A549 (cell line): Measurements from ENCODE around the gene GRK1. TPM values are rescaled to one million over a fixed set of nuclear protein-coding genes. Genes with fewer than 3 reads are reported as not detected.
A peak's percentile ranks its signal among the peaks of the same experiment; 100 is the strongest.

ENCODE experiments used
- ATAC-seq, 2 experiments: fragments of 200-7000 bp in 1 of 2; fragments of >200 bp in 1 of 2; cut with Nextera tagmentation in 1 of 2; cut with Tn5 transposase in 1 of 2; 3 replicates each; pipeline versions ENCODE4 v1.8.0 to v1.9.1; 2018 to 2020; ENCODE audit warnings: mild to moderate bottlenecking in 1 of 2, moderate library complexity in 1 of 2
- CTCF ChIA-PET: fragments of 300-600 bp; sonication (Branson Sonifier 250); formaldehyde crosslinking; extraction: SDS; loops from one replicate; lab custom pipeline; 2021; ENCODE audit warnings: antibody characterized with exemption, inconsistent platforms; lab: Yijun Ruan, JAX
- POLR2A ChIA-PET: fragments of 350-600 bp; formaldehyde crosslinking; extraction: SDS; loops from one replicate; lab custom pipeline; 2021; ENCODE audit warnings: antibody characterized with exemption, inconsistent platforms; lab: Yijun Ruan, JAX
- DNase-seq, 2 experiments: peaks; one replicate each; pipeline versions ENCODE4 v3.0.0 to v3.0.0-alpha.2; 2011 to 2016; ENCODE audit warnings: low read depth in 1 of 2, low spot score in 1 of 2
- FAIRE-seq: peaks from 2 replicates; lab custom pipeline; 2011; peaks lifted over from hg19 to GRCh38; lab: Jason Lieb, UNC
- H3K27ac ChIP-seq, 2 experiments: fragments of >200 bp; sonication (Bioruptor Twin); formaldehyde crosslinking; 3 replicates each; pipeline ENCODE4 v1.5.1; 2016 to 2017
- H3K4me1 ChIP-seq: fragments of >200 bp; sonication (Bioruptor Twin); formaldehyde crosslinking; 3 replicates; pipeline ENCODE4 v1.6.1; 2016
- H3K4me2 ChIP-seq: fragments of >200 bp; sonication (Bioruptor Twin); formaldehyde crosslinking; 3 replicates; pipeline ENCODE4 v1.6.1; 2016
- H3K4me3 ChIP-seq: fragments of >200 bp; sonication (Bioruptor Twin); formaldehyde crosslinking; 3 replicates; pipeline ENCODE4 v1.5.1; 2016
- H3K9me3 ChIP-seq: fragments of >200 bp; sonication (Bioruptor Twin); formaldehyde crosslinking; 3 replicates; pipeline ENCODE4 v1.6.1; 2016
- CBX8 ChIP-seq: fragments of 200-600 bp; sonication (generic); IDR thresholded peaks from 2 replicates; pipeline ENCODE4 v1.6.1; 2016
- CHD2 ChIP-seq: fragments of 150-350 bp; IDR thresholded peaks from 2 replicates; pipeline ENCODE4 v1.6.1; 2014; ENCODE audit warnings: low read length; ENCODE audit not compliant: partially characterized antibody
- CTCF ChIP-seq: fragments of >200 bp; sonication (Bioruptor Twin); formaldehyde crosslinking; IDR thresholded peaks from 3 replicates; pipeline ENCODE4 v1.5.1; 2016
- ELK1 ChIP-seq: fragments of 150-350 bp; IDR thresholded peaks from 2 replicates; pipeline ENCODE4 v1.6.1; 2014; ENCODE audit warnings: low read depth, mild to moderate bottlenecking, low read length
- HES2 ChIP-seq: fragments of >200 bp; sonication (Bioruptor Twin); formaldehyde crosslinking; IDR thresholded peaks from 2 replicates; pipeline ENCODE4 v1.6.1; 2016
- HMGXB4 ChIP-seq: fragments of 250-450 bp; sonication (Bioruptor Pico); IDR thresholded peaks from 2 replicates; pipeline ENCODE4 v1.5.0; 2021; ENCODE audit warnings: mild to moderate bottlenecking, moderate library complexity, borderline replicate concordance
- HOXA7 ChIP-seq: fragments of 250-450 bp; sonication (Bioruptor Pico); IDR thresholded peaks from 2 replicates; pipeline ENCODE4 v1.5.0; 2020; ENCODE audit warnings: mild to moderate bottlenecking, moderate library complexity
- HOXB13 ChIP-seq: fragments of 250-450 bp; sonication (Bioruptor Pico); IDR thresholded peaks from 2 replicates; pipeline ENCODE4 v1.5.0; 2020; ENCODE audit warnings: low read depth, mild to moderate bottlenecking, moderate library complexity
- HOXB5 ChIP-seq: fragments of 250-450 bp; sonication (Bioruptor Pico); IDR thresholded peaks from 2 replicates; pipeline ENCODE4 v1.5.0; 2020; ENCODE audit warnings: mild to moderate bottlenecking, moderate library complexity
- KDM5A ChIP-seq: fragments of 200-600 bp; sonication (generic); IDR thresholded peaks from 2 replicates; pipeline ENCODE4 v1.6.1; 2016; ENCODE audit warnings: antibody characterized with exemption, mild to moderate bottlenecking
- MAX ChIP-seq: IDR thresholded peaks from 2 replicates; pipeline ENCODE4 v1.6.1; 2012
- NFE2L2 ChIP-seq: fragments of 150-350 bp; conservative IDR thresholded peaks from 2 replicates; pipeline ENCODE4 v1.6.1; 2014; ENCODE audit warnings: low read length
- PBX3 ChIP-seq: IDR thresholded peaks from 2 replicates; pipeline ENCODE4 v1.6.1; 2012
- PHF8 ChIP-seq: fragments of 200-600 bp; sonication (generic); IDR thresholded peaks from 2 replicates; pipeline ENCODE4 v1.6.1; 2016; ENCODE audit warnings: low read depth, mild to moderate bottlenecking, antibody characterized with exemption, moderate library complexity, borderline replicate concordance
- POLR2AphosphoS2 ChIP-seq: conservative IDR thresholded peaks from 2 replicates; pipeline ENCODE4 v1.6.1; 2012; ENCODE audit warnings: low read length, improper control_type of control experiment, inconsistent platforms
- RAD21 ChIP-seq, 2 experiments: fragments of >200 bp in 1 of 2; sonication (Bioruptor Twin) in 1 of 2; formaldehyde crosslinking in 1 of 2; IDR thresholded peaks in 1 of 2; conservative IDR thresholded peaks in 1 of 2; 2 replicates in 1 of 2; 3 replicates in 1 of 2; pipeline ENCODE4 v1.6.1; 2012 to 2018; ENCODE audit warnings: inconsistent platforms in 1 of 2
- RCOR1 ChIP-seq: fragments of 150-350 bp; IDR thresholded peaks from 2 replicates; pipeline ENCODE4 v1.6.1; 2014; ENCODE audit warnings: antibody characterized with exemption, low read length, low read depth
- REST ChIP-seq: fragments of 200-600 bp; sonication (generic); IDR thresholded peaks from 2 replicates; pipeline ENCODE4 v1.6.1; 2016; ENCODE audit warnings: antibody characterized with exemption, mild to moderate bottlenecking, moderate library complexity
- TP53 ChIP-seq: fragments of 250-450 bp; sonication (Bioruptor Pico); IDR thresholded peaks from 2 replicates; pipeline ENCODE4 v1.5.0; 2021; ENCODE audit warnings: mild to moderate bottlenecking, moderate library complexity
- USF2 ChIP-seq: fragments of 450-650 bp; IDR thresholded peaks from 2 replicates; pipeline ENCODE4 v1.6.1; 2014; ENCODE audit warnings: antibody characterized with exemption
- ZC3H11A ChIP-seq: fragments of 450-650 bp; IDR thresholded peaks from 2 replicates; pipeline ENCODE4 v1.6.1; 2014; ENCODE audit warnings: antibody characterized with exemption, mild to moderate bottlenecking
- ZFP36 ChIP-seq: fragments of 450-650 bp; IDR thresholded peaks from 2 replicates; pipeline ENCODE4 v1.6.1; 2014; ENCODE audit warnings: borderline replicate concordance; ENCODE audit not compliant: partially characterized antibody
- ZSCAN20 ChIP-seq: fragments of 250-450 bp; sonication (Bioruptor Pico); IDR thresholded peaks from 2 replicates; pipeline ENCODE4 v1.8.0; 2022; ENCODE audit warnings: mild to moderate bottlenecking, moderate library complexity
- WGBS: methylation state at CpG from one replicate; pipeline ENCODE4 v1.1.6; 2017; ENCODE audit errors: missing lambda C conversion rate; 5-methylcytosine and 5-hydroxymethylcytosine counted together
- polyA plus RNA-seq, 4 experiments: library from polyadenylated mRNA; depleted of rRNA in 3 of 4; stranded (reverse); fragments of >200 nt; fragmentation: RNase III in 1 of 4; extraction: RNeasy Plus Mini Kit Qiagen cat#74134 plus additional on column Dnase treatment in 1 of 4; gene quantifications; 2 replicates in 3 of 4; 3 replicates in 1 of 4; pipeline ENCODE4 v1.2.3, GENCODE V29; 2011 to 2017

GRK1 gene
- polyA plus RNA-seq, 2 of the 4 experiments (the other 2 are of a cell fraction) = not detected

- ChIA-PET POLR2A (no interaction called here), CTCF (no interaction called here)
- H3K4me1 ChIP-seq = no peaks in the 10 kb centered on the region
- 89% methylated on average over 5 of the region's 21 CpGs for WGBS
- H3K4me3 ChIP-seq = no peak overlapping the region
- no peak overlapping the region for H3K27ac ChIP-seq
- DNase-seq (no peak), ATAC-seq (peak in 1 of 2 experiments; percentile 16; a peak in 1 of 6 replicates), FAIRE-seq (no peak)
- TF ChIP-seq USF2 = no peak
- no peak for TF ChIP-seq KDM5A
- TF ChIP-seq TP53 (CRISPR knock-in tag) = no peak
- no peak for TF ChIP-seq HES2
- no peak for TF ChIP-seq ELK1
- TF ChIP-seq HOXA7 (CRISPR knock-in tag) = no peak
- no peak for TF ChIP-seq HOXB13 (CRISPR knock-in tag)
- TF ChIP-seq ZFP36 = no peak
- no peak for TF ChIP-seq ZC3H11A
- no peak for TF ChIP-seq REST
- no peak for TF ChIP-seq MAX
- TF ChIP-seq ZSCAN20 (CRISPR knock-in tag) = no peak
- no peak for TF ChIP-seq CTCF
- TF ChIP-seq HOXB5 = no peak
- no peak for TF ChIP-seq POLR2AphosphoS2
- no peak for TF ChIP-seq CBX8
- no peak for TF ChIP-seq RAD21 (conservative IDR thresholded peaks at IDR 0.05 in 1 of 2, IDR thresholded peaks at IDR 0.05 in 1 of 2)
- H3K9me3 ChIP-seq = peaks cover 7% of the 10 kb centered on the region
- no peak overlapping the region for H3K4me2 ChIP-seq
Measured at GRCh38 chr13:113730258-113730691, 63.3 kb downstream of the GRK1 start.

- TF ChIP-seq ZFP36 (no peak), PHF8 (no peak), NFE2L2 (no peak), RCOR1 (no peak), HMGXB4 (CRISPR knock-in tag) (no peak), KDM5A (no peak), PBX3 (no peak), CHD2 (no peak)
- H3K4me3 ChIP-seq = no peak overlapping the region
- FAIRE-seq (no peak), DNase-seq (no peak), ATAC-seq (peak in 1 of 2 experiments; percentile 21; a peak in 2 of 6 replicates)
- H3K4me2 ChIP-seq = no peak overlapping the region
- H3K4me1 ChIP-seq = no peaks in the 10 kb centered on the region
- POLR2A ChIA-PET = no interaction called here
- 17% methylated on average over 1 of the region's 4 CpGs for WGBS
- CTCF ChIA-PET = interaction anchor here (0.7 kb wide), 1 partner anchor 26 kb away, joined by 3 read pairs; no protein-coding TSS in a partner anchor
- peaks cover 7% of the 10 kb centered on the region for H3K9me3 ChIP-seq
- H3K27ac ChIP-seq = no peak overlapping the region
Measured at GRCh38 chr13:113730831-113731191, 63.8 kb downstream of the GRK1 start.
